ENCODE data around the gene RHOB.

DNA sequence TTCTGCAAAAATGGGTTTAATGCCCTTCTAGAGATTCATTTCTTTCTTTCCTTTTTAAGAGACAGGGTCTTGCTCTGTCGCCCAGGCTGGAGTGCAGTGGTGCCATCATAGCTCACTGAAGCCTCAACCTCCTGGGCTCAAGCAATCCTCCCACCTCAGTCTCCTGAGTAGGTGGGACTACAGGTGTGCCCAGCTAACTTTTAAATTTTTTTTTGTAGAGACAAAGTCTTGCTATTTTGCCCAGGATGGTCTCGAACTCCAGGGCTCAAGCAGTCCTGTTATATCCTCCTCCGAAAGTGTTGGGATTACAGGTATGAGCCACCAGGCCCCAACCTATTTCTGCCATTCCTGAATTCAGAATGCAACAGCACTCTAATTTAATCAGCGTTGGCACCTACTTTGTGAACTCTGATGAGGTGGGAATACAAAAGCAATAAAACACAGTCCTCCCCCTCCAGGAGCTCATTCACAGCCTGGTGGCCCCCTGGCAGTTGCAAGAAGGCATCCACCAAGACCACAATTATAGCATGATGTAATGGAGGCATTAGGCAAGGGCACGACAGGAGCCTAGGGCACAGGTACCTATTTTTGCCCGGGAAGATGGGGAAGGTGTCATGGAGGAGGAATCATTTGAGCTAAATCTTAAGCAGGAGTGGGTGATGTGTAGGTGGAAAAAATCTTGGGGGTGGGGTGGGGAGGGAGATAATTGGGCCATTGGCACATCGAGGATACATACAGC, 5.1 kb downstream of the RHOB start:
- TF ChIP-seq, protein P1, sequence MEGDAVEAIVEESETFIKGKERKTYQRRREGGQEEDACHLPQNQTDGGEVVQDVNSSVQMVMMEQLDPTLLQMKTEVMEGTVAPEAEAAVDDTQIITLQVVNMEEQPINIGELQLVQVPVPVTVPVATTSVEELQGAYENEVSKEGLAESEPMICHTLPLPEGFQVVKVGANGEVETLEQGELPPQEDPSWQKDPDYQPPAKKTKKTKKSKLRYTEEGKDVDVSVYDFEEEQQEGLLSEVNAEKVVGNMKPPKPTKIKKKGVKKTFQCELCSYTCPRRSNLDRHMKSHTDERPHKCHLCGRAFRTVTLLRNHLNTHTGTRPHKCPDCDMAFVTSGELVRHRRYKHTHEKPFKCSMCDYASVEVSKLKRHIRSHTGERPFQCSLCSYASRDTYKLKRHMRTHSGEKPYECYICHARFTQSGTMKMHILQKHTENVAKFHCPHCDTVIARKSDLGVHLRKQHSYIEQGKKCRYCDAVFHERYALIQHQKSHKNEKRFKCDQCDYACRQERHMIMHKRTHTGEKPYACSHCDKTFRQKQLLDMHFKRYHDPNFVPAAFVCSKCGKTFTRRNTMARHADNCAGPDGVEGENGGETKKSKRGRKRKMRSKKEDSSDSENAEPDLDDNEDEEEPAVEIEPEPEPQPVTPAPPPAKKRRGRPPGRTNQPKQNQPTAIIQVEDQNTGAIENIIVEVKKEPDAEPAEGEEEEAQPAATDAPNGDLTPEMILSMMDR (IDR thresholded peaks at IDR 0.05; ENCODE audit: low read depth, low read length, poor library complexity, severe bottlenecking), result no peak
- no peak for TF ChIP-seq EZH2phosphoT487 (IDR thresholded peaks at IDR 0.05; ENCODE audit: borderline replicate concordance, low read length)
